Keratinocyte (primary cell): ENCODE results near the gene SSNA1. TPM values are rescaled to one million over a fixed set of nuclear protein-coding genes. Genes with fewer than 3 reads are reported as not detected.

Source experiments
- DNase-seq: peaks from one replicate; pipeline ENCODE4 v3.0.0-alpha.2; 2011; ENCODE audit warnings: low read depth, missing footprints, low spot score
- FAIRE-seq: peaks from 2 replicates; lab custom pipeline; 2011; peaks lifted over from hg19 to GRCh38; lab: Jason Lieb, UNC
- H2AFZ ChIP-seq: 2 replicates; pipeline ENCODE4 v1.6.0; 2012; ENCODE audit warnings: low read length, control low read depth, inconsistent platforms; ENCODE audit not compliant: control insufficient read depth
- H3K27ac ChIP-seq: 2 replicates; pipeline ENCODE4 v1.5.1; 2011; ENCODE audit warnings: low read length; ENCODE audit not compliant: control insufficient read depth, insufficient read depth
- H3K27me3 ChIP-seq: 3 replicates; pipeline ENCODE4 v1.6.0; 2011; ENCODE audit warnings: low read length; ENCODE audit not compliant: control insufficient read depth, insufficient read depth; ENCODE audit errors: extremely low read depth
- H3K36me3 ChIP-seq, 2 experiments: 2 replicates in 1 of 2; 3 replicates in 1 of 2; pipeline ENCODE4 v1.5.1; 2011; ENCODE audit warnings: low read length in 2 of 2, mild to moderate bottlenecking in 1 of 2; ENCODE audit not compliant: control insufficient read depth in 2 of 2, insufficient read depth in 2 of 2; ENCODE audit errors: extremely low read depth in 1 of 2
- H3K4me1 ChIP-seq: 3 replicates; pipeline ENCODE4 v1.5.1; 2011; ENCODE audit warnings: low read length; ENCODE audit not compliant: control insufficient read depth, insufficient read depth; ENCODE audit errors: extremely low read depth
- H3K4me2 ChIP-seq: 3 replicates; pipeline ENCODE4 v1.6.0; 2011; ENCODE audit warnings: low read depth, low read length; ENCODE audit not compliant: control insufficient read depth, insufficient read depth; ENCODE audit errors: extremely low read depth
- H3K4me3 ChIP-seq, 3 experiments: fragments of 200-600 bp in 1 of 3; sonication (generic) in 1 of 3; 2 replicates in 2 of 3; 3 replicates in 1 of 3; pipeline ENCODE4 v1.5.1; 2011 to 2016; ENCODE audit warnings: low read length in 3 of 3, mild to moderate bottlenecking in 3 of 3, control low read depth in 2 of 3, inconsistent platforms in 1 of 3, low read depth in 1 of 3, mixed read lengths in 1 of 3, mixed run types in 1 of 3, moderate library complexity in 1 of 3; ENCODE audit not compliant: control insufficient read depth in 2 of 3, insufficient read depth in 2 of 3; ENCODE audit errors: extremely low read depth in 1 of 3
- H3K79me2 ChIP-seq: 2 replicates; pipeline ENCODE4 v1.6.0; 2012; ENCODE audit warnings: low read length; ENCODE audit not compliant: control insufficient read depth, insufficient read depth
- H3K9ac ChIP-seq: 3 replicates; pipeline ENCODE4 v1.6.0; 2011; ENCODE audit warnings: low read length; ENCODE audit not compliant: control insufficient read depth, insufficient read depth; ENCODE audit errors: extremely low read depth
- H3K9me1 ChIP-seq: 3 replicates; pipeline ENCODE4 v1.6.0; 2011; ENCODE audit warnings: low read length; ENCODE audit not compliant: control insufficient read depth, insufficient read depth; ENCODE audit errors: extremely low read depth
- H3K9me3 ChIP-seq: 2 replicates; pipeline ENCODE4 v1.5.1; 2012; ENCODE audit warnings: low read depth, low read length; ENCODE audit not compliant: control insufficient read depth
- H4K20me1 ChIP-seq: 3 replicates; pipeline ENCODE4 v1.6.0; 2011; ENCODE audit warnings: low read length; ENCODE audit not compliant: control insufficient read depth, insufficient read depth; ENCODE audit errors: extremely low read depth
- EZH2 ChIP-seq: IDR thresholded peaks from one replicate; pipeline ENCODE4 v1.6.1; 2012; ENCODE audit warnings: inconsistent platforms, mild to moderate bottlenecking, low read length, moderate library complexity
- dilution Hi-C: fragments of 300-500 bp; cut with MboI; formaldehyde crosslinking; loops from one replicate; pipeline ENCODE4 v1.7.0; 2020; ENCODE audit warnings: low sequenced_read_pairs; ENCODE audit not compliant: extremely low pct_ligation_motif_present
- polyA plus RNA-seq, 5 experiments: library from polyadenylated mRNA; depleted of rRNA in 3 of 5; stranded (reverse) in 3 of 5; stranded (forward) in 1 of 5; unstranded in 1 of 5; fragments of >200 nt; gene quantifications; 1 replicate in 1 of 5; 2 replicates in 3 of 5; 3 replicates in 1 of 5; pipeline versions ENCODE4 v1.2.1 to v1.2.3, GENCODE V29; 2011 to 2012; ENCODE audit warnings: missing spikeins in 2 of 5, low read depth in 1 of 5, low replicate concordance in 1 of 5
- TF ChIP-seq, protein P1 (sequence below), 3 experiments: IDR thresholded peaks in 1 of 3; conservative IDR thresholded peaks in 1 of 3; optimal IDR thresholded peaks in 1 of 3; 2 replicates in 2 of 3; 3 replicates in 1 of 3; pipeline versions ENCODE3 to v1.5.1; 2011; ENCODE audit warnings: low read length in 3 of 3, mild to moderate bottlenecking in 3 of 3, moderate library complexity in 2 of 3, control low read depth in 1 of 3, inconsistent platforms in 1 of 3; ENCODE audit not compliant: insufficient read depth in 2 of 3; ENCODE audit errors: extremely low read depth in 1 of 3

Gene SSNA1
- polyA plus RNA-seq, 1 donor (not counting 4 experiments of a cell fraction or from before 2014, with no cell fraction given), result 45.3 TPM

DNA sequence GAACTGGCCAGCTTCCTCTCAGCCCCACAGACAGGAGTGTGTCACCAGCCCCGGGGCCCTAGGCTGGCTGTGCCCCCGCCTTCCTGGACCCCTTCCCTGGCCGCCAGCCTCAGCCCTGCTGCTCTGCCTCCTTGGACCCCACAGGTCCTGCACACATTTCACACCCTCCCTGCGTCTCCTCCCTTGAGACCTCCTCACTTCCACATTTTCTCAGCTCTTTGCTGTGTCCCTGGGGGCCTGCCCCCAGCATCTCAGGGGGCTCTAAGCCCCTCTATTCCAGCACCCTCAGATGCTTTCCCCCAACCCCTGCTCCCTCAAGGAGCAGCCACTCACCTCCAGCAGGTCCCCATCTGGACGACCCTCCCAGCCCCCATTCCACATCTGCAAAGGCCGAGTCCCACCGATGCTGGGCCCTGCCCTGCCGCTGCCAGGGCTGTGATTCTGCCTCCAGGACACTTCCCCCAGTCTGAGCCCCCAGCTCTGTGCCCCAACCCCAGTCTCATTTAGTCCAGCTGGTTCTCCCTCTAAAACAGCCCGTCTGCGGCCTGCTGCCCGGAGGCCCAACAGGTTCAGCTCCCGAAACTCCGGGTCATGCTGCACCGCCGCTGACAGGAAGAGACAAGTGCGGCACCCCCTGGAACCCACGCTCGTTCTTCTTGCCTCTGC, 46.4 kb downstream of the SSNA1 start:
- no peaks in the 10 kb centered on the region for H4K20me1 ChIP-seq
- no peaks in the 10 kb centered on the region for H3K9me1 ChIP-seq
- dilution Hi-C loops, result no loop called here
- no peak overlapping the region for H3K4me2 ChIP-seq
- H3K4me1 ChIP-seq, result no peaks in the 10 kb centered on the region
- FAIRE-seq, result no peak
- peaks cover 0 to 6% of the 10 kb centered on the region in 2 experiments for H3K36me3 ChIP-seq
- H2AFZ ChIP-seq, result no peak overlapping the region
- no peaks in the 10 kb centered on the region for H3K9me3 ChIP-seq
- H3K27ac ChIP-seq, result no peak overlapping the region
- no peak for DNase-seq
- no peak for TF ChIP-seq EZH2
- TF ChIP-seq, protein P1, sequence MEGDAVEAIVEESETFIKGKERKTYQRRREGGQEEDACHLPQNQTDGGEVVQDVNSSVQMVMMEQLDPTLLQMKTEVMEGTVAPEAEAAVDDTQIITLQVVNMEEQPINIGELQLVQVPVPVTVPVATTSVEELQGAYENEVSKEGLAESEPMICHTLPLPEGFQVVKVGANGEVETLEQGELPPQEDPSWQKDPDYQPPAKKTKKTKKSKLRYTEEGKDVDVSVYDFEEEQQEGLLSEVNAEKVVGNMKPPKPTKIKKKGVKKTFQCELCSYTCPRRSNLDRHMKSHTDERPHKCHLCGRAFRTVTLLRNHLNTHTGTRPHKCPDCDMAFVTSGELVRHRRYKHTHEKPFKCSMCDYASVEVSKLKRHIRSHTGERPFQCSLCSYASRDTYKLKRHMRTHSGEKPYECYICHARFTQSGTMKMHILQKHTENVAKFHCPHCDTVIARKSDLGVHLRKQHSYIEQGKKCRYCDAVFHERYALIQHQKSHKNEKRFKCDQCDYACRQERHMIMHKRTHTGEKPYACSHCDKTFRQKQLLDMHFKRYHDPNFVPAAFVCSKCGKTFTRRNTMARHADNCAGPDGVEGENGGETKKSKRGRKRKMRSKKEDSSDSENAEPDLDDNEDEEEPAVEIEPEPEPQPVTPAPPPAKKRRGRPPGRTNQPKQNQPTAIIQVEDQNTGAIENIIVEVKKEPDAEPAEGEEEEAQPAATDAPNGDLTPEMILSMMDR (optimal IDR thresholded peaks at IDR 0.05 in 1 of 3, IDR thresholded peaks at IDR 0.05 in 1 of 3, conservative IDR thresholded peaks at IDR 0.05 in 1 of 3; ENCODE audit: extremely low read depth in 1 of 3, insufficient read depth in 2 of 3, low read length in 3 of 3), result no peak
- H3K4me3 ChIP-seq, result no peak overlapping the region
- H3K9ac ChIP-seq, result no peak overlapping the region
- peaks cover 12% of the 10 kb centered on the region for H3K27me3 ChIP-seq
- H3K79me2 ChIP-seq, result peaks cover 6% of the 10 kb centered on the region

DNA sequence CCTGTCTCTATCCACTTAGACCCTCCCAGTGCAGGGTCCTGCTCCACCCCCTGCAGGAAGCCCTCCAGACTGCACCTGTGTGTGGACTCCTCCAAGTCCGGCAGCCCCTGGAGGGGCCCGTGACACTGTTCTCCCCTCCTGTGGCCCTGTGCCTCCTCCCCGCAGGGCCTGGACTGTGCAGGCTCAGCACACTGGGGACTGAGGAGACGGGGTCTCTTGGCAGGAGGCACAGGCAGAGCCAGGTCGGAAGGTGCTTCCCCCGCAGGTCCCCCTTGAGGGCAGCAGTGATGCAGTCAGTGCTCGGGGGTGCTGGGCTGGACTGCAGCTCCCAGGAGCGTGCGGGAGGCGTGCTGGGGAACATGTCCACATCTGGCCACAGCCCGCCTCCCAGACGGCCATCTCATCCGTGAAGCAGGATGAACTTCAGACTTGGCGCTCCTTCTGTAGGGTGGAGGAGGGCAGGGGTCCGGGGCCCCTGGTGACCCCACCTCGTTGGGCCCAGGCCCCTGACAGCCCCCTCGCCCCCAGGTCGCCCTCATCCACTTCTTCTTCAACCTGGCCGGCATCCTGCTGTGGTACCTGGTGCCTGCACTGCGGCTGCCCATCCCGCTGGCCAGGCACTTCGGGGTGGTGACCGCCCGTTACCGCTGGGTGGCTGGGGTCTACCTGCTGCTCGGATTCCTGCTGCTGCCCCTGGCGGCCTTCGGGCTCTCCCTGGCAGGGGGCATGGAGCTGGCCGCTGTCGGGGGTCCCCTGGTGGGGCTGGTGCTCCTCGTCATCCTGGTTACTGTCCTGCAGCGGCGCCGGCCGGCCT, 47.2 kb downstream of the SSNA1 start:
- no peak for FAIRE-seq
- TF ChIP-seq EZH2, result no peak
- TF ChIP-seq, protein P1 (optimal IDR thresholded peaks at IDR 0.05 in 1 of 3, IDR thresholded peaks at IDR 0.05 in 1 of 3, conservative IDR thresholded peaks at IDR 0.05 in 1 of 3; ENCODE audit: extremely low read depth in 1 of 3, insufficient read depth in 2 of 3, low read length in 3 of 3), result no peak
- H3K27me3 ChIP-seq, result peaks cover 12% of the 10 kb centered on the region
- no peak overlapping the region for H3K4me3 ChIP-seq
- no peak overlapping the region for H3K4me2 ChIP-seq
- H3K9me1 ChIP-seq, result no peaks in the 10 kb centered on the region
- no peak overlapping the region for H3K27ac ChIP-seq
- dilution Hi-C loops, result no loop called here
- no peak overlapping the region for H3K9ac ChIP-seq
- no peaks in the 10 kb centered on the region for H3K4me1 ChIP-seq
- no peak overlapping the region for H2AFZ ChIP-seq
- H3K9me3 ChIP-seq, result no peaks in the 10 kb centered on the region
- no peak for DNase-seq
- H3K79me2 ChIP-seq, result peaks cover 9% of the 10 kb centered on the region
- H4K20me1 ChIP-seq, result no peaks in the 10 kb centered on the region
- peaks cover 0 to 6% of the 10 kb centered on the region in 2 experiments for H3K36me3 ChIP-seq
